NCI-H345 (cell line): Measurements from ENCODE around the gene SFN.
"Not testable (repeated sequence)": the region's sequence is repeated elsewhere in the genome, so short reads cannot be mapped to it uniquely, and the experiment has no call there.

Experiments used
- DNase-seq: peaks from one replicate; lab custom pipeline; 2025; lab: John Stamatoyannopoulos, UW

The SFN gene

DNA sequence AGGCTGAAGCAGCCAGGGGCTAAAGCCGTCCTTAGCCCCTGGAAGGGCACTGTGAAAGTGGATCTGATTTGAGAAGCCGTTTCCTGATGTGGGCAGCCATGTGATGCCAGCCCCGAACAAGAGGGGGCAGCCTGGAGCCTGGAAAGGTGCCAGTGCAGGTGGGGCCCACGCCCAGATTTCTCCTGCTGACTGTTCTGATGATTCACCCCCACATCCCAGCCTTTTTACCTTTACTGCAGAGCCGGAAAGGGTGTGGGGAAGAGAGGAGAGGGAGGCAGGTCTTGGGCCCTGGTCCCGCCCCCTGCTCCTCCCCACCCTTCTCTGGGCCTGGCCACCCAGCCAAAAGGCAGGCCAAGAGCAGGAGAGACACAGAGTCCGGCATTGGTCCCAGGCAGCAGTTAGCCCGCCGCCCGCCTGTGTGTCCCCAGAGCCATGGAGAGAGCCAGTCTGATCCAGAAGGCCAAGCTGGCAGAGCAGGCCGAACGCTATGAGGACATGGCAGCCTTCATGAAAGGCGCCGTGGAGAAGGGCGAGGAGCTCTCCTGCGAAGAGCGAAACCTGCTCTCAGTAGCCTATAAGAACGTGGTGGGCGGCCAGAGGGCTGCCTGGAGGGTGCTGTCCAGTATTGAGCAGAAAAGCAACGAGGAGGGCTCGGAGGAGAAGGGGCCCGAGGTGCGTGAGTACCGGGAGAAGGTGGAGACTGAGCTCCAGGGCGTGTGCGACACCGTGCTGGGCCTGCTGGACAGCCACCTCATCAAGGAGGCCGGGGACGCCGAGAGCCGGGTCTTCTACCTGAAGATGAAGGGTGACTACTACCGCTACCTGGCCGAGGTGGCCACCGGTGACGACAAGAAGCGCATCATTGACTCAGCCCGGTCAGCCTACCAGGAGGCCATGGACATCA lies at the start of gene SFN:
Gene SFN (plus strand): TSS at position 369 of the 904 bp plus-strand sequence. CDS start 64 bp downstream, at position 433.
- DNase-seq: peak; percentile 97

DNA sequence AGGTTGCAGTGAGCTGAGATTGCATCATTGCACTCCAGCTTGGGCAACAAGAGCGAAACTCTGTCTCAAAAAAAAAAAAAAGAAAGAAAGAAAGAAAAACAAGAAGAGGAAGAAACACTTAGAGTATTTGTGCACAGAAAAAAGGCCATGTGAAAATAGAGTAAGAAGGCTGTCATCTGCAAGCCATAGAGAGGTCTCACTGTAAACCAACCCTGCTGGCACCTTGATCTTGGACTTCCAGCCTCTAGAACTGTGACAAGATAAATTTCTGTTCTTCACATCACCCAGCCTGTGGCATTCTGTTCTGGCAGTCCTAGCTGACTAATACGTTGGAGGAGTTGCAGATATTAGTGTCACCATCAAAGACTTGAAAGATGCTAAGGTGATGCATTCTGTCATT lies 48.6 kb upstream of the SFN start:
- no peak for DNase-seq

DNA sequence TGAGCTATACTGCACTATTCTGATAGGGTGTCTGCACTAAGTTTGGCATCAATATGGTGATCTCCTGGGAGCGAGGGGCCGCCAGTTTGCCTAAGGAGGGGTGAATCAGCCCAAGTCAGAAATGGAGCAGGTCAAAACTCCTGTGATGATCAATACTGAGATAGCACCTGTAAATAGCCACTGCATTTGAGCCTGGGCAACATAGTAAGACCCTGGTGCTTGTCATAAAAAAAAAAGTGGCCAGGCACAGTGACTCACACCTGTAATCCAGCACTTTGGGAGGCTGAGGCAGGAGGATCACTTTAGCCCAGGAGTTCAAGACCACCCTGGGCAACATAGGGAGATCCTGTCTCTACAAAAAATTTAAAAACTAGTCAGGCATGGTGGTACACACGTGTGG lies 48.1 kb upstream of the SFN start:
- no peak for DNase-seq

DNA sequence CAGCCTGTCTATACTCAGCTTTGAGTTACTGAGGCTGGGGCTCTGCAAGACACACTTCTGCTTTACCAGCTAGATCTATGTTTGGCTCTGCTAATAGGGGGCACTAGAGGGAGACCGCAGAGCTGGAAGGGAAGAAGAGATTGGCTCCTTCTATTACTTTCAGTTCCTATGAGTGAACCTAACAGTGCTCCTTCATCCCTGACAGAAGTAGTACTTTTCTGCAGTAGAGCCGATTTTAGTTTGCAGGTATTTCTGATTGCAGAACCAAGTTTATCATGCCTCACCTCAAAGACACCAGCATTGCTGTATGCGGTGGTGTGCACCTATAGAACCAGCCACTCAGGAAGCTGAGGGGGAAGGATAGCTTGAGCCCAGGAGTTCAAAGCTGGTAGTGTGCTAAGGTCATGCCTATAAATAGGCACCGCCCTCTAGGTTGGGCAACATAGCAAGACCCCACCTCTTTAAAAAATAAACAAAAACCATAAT lies 42.1 kb upstream of the SFN start:
- no peak for DNase-seq

DNA sequence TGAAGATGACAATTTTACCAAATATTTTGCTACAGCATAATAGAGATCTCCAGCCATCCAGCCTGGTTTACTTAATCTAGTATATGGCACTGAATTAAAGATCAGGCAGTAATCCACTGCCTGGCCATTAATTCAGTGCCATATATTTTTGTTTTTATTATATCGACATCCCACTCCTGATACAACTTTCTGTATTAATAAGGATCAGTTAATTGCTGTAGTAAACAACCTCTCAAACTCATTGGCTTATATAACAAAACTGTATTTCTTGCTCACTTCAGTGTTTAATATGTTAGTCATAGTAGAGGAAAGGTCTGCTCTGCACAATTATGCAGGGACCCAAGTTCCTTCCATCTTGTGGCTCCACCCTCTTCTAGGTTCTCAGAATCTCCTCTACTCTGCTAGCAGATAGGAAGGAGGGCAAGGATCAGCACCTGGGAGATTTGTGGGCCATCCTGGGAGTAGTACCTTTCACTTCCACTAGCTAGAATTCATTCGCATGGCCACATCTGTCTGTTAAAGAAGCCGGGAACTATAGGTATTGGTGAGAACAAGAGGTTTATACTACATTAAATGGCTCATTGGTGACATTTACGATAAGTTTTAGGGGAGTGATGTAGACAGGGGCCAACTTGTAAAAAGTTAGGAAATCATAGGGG lies 40.1 kb upstream of the SFN start:
- no peak for DNase-seq

DNA sequence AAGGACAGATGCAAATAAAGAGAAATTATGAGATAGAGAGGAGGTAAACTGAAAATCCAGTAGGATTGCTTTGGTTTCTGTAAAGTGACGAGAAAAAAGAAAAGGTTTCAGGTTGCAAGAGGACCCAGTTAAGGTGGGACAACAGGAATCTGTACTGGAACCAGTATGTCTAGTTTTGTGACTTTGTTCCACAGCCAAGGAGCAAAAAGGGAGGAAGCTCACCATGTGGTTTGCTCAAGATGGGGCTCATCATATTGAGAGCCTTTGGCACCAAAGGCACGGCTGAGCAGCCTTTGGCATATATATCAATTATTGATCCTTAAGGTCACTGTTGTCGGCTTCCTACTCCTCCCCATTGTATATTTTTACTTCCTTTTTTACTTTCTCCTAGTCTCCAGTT lies 38.2 kb upstream of the SFN start:
- DNase-seq: no peak

DNA sequence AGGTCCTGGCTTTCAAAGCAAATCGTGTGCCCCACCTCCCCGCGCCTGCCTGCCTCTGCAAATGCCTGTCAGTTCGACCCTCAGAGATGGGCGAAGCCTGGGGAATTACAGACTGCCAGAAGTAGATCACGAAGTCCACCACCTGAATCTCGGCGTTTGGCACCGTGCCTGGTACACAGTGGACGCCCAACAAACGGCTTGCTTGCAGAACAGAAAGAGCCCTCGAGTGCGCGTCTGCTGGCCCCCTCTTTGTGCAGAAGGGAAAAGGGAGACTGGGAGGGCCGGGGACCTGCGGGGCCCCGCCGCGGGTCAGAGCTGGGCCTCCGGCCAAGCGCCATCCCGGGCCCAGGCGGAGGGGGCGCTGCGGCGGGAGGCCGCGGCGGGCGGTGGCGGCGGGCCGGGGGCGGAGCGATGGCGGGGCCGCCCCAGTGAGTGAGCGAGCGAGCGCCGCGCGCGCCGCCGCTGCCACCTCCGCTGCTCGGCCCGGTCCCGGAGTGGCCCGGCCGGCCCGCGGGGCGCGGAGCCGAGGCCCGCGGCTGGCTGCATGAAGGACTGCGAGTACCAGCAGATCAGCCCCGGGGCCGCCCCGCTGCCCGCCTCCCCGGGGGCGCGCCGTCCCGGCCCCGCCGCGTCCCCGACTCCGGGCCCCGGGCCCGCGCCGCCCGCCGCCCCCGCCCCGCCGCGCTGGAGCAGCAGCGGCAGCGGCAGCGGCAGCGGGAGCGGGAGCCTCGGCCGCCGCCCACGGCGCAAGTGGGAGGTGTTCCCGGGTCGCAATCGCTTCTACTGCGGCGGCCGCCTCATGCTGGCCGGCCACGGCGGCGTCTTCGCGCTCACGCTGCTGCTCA lies 36.5 kb upstream of the SFN start, which contains the start of gene ZDHHC18:
Gene ZDHHC18 (plus strand): TSS at position 428 of the 845 bp plus-strand sequence. CDS start 117 bp downstream, at position 545.
- peak; percentile 69 for DNase-seq

DNA sequence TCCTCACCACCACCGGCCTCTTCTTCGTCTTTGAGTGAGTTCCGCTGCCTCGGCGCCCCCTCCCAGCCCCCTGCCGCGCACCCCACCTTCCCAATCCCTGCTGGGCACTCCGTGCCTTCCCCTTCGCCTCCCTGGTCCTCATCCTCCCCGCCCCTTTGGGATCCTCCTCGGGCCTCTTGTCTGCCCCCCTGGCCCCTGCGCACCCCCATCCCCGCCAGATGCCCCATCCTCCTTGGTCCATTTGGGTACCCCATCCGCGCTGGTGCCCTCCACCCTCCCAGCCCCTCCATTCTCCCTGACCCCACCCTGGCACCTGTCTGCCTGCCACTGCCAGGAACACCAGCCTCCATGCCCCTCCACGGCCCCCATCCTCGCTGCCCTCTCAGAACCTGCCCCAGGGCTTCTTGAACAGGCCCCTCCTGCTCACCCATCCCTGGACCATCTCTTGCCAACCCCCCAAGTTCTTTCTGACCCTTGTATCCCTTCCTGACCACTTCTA lies 35.8 kb upstream of the SFN start:
- no peak for DNase-seq

DNA sequence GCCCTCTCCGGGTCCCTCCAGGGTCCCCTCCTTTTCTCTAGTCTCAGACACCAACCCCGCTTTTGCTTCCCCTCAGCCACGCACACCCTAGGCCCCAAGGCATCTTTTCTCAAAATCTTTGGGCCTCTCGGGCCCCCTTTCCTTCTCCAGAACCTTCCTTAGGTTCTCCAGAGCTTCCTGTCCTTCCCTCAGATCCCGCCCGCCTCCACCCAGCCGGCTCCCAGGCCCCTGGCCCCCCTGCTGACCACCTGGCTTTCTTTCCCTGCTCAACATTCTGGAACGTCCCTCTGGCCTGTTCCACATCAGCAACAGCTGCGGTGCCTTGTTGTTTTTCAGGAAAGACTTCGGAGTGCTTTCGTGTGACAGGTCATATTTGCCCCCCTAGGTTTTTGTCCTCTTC lies 35.3 kb upstream of the SFN start:
- no peak for DNase-seq

DNA sequence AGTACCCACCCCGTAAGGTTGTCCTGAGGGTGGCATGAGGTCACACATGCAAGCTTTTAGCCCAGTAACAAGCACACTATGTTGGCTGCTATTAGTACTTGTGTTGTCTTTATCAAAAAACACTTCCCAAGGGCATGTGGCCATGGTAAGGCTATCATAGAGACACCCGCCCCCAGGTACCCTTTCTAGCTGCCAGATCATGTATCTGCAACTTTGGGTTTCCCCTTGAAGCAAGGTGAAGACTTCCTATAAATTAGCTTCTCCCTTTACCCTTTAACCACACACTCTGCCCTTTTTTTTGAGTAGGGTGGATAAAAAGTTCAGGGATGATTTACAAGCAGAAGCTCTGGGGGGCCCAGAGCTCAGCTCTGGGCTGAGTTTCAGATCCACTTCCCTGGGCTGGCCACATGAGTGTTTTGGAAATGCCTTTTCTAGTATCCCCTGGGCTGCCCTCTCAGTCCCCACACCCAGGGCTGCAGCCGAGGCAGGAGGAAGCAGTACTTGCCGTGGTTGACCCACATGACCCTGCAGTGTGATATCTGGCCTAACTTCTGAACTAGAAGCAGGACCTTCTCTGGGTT lies 34.4 kb upstream of the SFN start:
- no peak for DNase-seq

DNA sequence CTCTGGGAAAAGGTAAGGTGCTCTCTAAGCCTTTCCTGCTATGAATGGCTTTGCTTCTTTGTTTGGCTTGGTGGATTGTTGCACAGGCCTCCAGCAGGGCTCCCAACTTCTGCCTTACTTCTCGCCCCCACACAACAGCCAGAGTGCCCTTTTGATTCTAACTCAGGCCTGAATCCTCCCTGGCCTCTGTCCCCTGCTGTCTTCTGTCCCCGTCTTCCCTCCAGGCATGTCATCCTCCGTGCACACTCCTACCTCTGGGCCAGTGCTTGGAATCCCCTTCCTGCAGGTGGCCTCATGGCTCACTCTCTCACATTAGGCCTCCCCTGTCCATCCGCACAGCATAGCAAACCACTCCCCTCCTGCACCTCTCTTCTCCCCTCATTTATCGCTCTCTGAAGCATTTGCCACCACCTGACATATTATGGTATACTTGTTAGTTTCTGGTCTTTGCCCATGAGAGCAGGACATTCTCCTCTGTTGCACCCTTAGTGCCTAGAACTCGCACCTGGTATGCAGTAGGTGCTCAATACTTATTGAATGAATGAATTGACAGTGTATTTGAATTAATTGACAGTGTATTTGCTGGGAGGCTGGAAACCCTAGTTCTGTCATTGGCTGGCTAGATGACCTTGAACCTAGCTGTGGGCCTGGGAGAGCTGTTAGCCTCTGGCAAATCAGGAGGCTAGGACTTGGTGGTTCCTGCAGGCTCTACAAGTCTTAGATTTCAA lies 33.6 kb upstream of the SFN start:
- DNase-seq: no peak

DNA sequence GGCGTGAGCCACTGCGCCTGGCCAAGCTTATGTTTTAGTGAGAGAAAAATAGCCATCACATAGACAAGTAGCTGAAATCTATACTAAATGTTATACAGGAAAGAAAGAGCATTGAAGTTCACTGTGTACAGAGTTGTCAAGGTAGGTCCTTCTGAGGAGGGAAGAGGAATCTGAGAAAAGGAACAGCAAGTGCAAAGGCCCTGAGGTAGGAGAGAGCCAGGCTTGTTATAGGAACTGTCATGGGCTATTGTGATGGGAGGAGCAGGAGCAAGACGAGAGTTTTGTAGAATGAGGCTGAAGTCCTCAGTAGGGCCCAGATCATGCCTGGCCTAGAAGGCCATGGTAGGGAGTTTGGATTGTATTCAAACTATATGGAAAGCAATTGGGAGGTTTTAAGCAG lies 31.9 kb upstream of the SFN start:
- DNase-seq: no peak

DNA sequence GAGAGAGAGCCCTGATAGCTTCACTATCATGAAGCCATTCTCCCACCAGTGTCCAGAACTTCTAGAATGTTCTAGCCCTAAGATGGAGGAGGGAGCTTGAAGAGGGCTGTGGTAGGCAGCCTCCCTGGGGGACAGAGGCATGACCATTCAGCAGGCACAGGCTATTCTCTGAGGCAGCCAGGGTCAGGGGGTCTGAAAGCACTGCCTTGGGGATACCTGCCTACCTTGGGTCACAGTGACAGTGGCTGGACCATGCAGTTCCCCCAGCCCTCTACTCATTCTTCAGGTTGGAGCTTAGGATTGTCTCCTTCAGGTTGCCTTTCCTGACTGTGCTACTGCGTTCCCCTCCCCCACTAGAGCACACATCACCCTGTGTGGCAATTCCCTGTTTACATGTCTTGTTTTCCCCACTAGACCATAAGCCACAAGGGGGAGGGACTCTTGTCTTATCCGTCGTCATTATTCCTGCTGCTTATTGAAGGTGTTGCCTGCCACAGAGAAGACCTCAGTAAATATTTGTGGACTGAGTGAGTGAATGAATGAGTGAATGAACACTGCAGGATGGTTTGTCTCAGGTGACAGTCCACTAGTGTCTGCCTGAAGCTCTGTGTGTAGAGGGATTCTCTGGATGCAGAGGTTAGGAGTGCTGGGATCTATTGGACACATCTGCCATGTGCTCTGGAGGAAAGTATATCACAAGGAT lies 31.3 kb upstream of the SFN start:
- DNase-seq: peak; percentile 1

DNA sequence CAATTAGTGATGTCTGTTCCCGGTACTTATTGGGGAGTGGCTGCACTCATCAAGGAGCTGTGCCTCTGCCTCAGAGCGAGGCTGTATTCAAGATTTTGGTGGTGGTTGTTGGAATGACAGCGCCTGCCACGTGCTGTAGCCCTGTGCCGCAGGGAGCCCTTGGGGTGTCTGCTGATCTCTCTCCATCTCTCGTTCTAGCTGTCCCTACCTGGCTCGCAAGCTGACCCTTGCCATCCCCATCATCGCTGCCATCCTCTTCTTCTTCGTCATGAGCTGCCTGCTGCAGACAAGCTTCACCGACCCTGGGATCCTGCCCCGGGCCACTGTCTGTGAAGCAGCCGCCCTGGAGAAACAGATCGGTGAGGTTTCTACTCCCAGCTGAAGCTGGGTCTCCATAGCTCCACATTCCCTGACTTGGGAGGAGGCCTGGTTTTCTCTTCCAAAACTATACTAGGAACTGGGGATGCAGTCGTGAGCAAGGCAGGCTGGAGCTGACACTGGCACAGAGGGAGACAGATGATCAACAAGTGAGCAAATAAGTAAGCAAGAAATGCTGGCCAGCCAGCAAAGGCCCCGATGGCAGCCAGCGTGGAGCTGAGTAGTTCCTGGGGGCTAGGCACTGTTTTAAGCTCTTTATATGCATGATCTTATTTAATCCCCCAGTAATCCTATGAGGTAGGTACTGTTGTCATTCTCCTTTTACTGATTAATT lies 30.5 kb upstream of the SFN start:
- DNase-seq: no peak

DNA sequence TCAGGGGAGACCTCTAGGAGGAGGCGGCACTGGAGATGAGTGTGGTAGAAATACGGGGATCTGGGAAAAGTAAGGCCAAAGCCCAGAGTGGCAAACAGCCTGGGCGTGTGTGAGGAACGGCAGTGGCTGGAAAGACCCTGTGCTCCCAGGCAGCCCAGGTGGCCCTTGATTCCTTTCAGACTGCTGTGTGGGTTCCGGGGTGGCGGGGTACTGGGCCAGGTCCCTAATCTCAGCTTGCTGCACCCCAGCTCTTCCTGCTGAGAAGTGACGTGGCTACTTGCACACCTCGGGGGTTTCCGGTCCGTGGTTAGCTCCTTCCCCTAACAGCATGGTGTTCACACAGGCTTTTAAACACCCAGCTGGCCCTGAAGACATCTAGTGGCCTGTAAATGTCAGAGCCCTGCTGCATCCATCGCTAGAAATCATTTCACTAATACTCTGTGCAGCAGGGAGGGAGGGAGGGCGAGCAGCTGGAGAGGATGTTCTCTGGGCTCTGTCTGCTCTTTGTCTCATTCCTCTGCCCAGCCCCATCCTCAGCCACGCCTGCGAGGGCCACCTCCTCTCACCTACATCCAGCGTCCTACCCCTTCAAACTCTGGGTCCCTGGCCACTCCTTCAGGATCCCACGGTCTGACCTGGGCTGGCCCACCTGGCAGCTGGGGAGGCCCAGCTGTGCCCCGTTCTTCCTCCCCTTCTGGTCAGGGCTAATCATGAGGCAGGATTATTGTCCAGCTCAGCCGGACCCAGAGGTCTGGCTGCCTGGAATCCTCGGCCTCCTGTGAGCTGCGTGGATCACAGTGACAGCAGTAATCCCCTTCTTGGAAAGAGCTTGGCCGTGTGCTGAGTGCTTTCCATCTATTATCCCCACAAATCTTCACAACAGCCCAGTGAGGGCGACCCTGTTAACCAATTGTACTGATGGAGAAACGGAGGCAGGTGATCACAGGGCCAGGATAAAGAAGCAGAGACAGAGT lies 29.2 kb upstream of the SFN start:
- no peak for DNase-seq

DNA sequence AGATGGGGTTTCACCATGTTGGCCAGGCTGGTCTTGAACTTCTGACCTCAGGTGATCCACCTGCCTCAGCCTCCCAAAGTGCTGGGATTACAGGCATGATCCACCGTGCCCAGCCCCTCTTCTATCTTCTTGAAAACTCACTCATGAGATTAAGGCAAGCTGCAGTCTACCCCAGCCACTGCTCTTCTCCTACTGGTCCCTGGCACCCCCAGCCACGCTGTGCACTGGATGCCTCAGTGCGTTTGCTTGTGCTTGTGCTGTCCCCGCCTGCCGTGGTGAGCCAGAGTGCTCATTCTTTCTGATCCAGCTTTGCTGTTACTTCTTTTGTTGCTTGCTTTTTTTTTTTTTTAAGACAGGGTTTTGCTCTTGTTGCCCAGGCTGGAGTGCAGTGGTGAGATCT lies 25.3 kb upstream of the SFN start:
- not testable (repeated sequence) for DNase-seq

DNA sequence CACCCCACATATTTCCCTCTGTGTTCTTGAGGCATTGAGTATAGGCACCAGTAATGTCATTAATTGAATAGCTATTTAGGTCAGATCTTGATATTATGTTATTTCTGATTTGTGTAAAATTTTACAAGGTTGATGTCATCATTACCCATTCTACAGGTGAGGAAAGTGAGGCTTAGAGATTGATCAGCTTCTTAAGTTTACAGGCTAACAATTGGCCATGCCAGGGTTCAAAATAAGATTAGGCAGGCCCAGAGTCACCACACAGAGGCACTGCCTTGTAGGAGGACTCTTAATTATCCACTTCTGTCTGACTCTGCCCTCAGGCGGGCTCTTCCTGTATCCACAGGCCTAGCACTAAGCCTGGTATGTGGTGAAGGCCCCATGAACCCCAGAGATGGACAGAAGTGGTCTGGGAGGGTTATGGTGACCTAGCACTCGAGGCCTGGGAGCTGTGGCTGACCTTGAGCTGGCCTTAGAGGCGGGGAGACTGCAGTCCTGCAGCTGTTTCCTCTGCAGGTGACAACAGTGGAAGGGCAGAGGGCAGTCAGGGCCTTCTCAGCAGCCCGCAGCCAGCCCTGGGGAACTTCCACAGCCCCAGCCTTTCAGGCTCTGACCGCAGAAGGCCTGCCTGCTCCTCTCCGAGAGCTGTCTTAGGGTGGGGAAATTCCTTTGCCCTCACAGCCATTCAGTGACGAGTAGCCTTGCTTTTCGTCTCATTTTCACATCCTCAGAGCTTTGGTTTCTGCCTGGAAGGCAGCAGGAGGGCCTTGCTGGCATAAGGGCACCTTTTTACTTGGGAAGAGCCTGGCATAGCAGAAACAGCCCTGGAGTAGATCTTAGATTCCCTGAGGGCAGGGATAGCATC lies 24.2 kb upstream of the SFN start:
- no peak for DNase-seq

DNA sequence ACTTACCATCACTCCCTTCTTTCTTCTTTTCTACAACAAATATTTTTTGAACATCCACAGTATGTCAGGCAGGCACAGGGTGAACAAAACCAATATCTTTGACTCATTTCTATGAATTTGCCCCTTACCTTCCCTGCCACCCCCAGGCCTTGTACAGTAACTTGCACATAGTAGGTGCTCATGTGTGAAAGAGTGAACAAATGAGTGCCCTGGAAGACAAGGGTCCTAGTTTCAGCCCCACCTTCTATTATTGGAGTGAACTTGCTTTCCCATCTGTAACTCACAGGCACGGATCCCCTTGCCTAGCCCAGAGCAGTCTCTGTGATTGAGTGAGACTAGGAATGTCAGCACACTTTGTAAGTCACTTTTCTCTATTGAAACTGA lies 23.6 kb upstream of the SFN start:
- DNase-seq: no peak
